GM23338 (cell line): ENCODE measurements around the gene SLC25A34. TPM values are rescaled to one million over a fixed set of nuclear protein-coding genes. Genes with fewer than 3 reads are reported as not detected.

ENCODE experiments used
- ATAC-seq: fragments of 200-7000 bp; cut with Tn5 transposase; 3 replicates; pipeline ENCODE4 v1.9.1; 2020
- DNase-seq: peaks from one replicate; pipeline ENCODE4 v3.0.0-alpha.2; 2015; ENCODE audit warnings: low spot score
- H2AFZ ChIP-seq: fragments of 200-600 bp; sonication (generic); 2 replicates; pipeline ENCODE4 v1.8.0; 2016; ENCODE audit warnings: antibody characterized with exemption, mild to moderate bottlenecking, moderate library complexity
- H3F3A ChIP-seq: fragments of 200-600 bp; sonication (generic); replicated peaks from 2 replicates; pipeline ENCODE4 v1.8.0; 2017; ENCODE audit warnings: antibody characterized with exemption, mixed run types, low read depth
- H3K27ac ChIP-seq: fragments of 200-600 bp; sonication (generic); 2 replicates; pipeline ENCODE4 v1.6.1; 2016; ENCODE audit warnings: low read depth
- H3K27me3 ChIP-seq: fragments of 200-600 bp; sonication (generic); 2 replicates; pipeline ENCODE4 v1.8.0; 2016; ENCODE audit warnings: mild to moderate bottlenecking, mixed run types, moderate library complexity; ENCODE audit not compliant: insufficient read depth
- H3K36me3 ChIP-seq: fragments of 200-600 bp; sonication (generic); 2 replicates; pipeline ENCODE4 v1.8.0; 2016; ENCODE audit warnings: mild to moderate bottlenecking; ENCODE audit not compliant: insufficient read depth
- H3K4me1 ChIP-seq: fragments of 200-600 bp; sonication (generic); 2 replicates; pipeline ENCODE4 v1.8.0; 2016; ENCODE audit warnings: mild to moderate bottlenecking, moderate library complexity; ENCODE audit not compliant: insufficient read depth
- H3K4me2 ChIP-seq: fragments of 200-600 bp; sonication (generic); 2 replicates; pipeline ENCODE4 v1.7.1; 2017; ENCODE audit warnings: mixed run types
- H3K4me3 ChIP-seq: fragments of 200-600 bp; sonication (generic); 2 replicates; pipeline ENCODE4 v1.6.1; 2016; ENCODE audit warnings: mixed run types
- H3K79me2 ChIP-seq: fragments of 200-600 bp; sonication (generic); replicated peaks from 2 replicates; pipeline ENCODE4 v1.8.0; 2017; ENCODE audit warnings: mild to moderate bottlenecking; ENCODE audit not compliant: insufficient read depth
- H3K9me2 ChIP-seq: fragments of 200-600 bp; sonication (generic); 2 replicates; pipeline ENCODE4 v1.8.0; 2017; ENCODE audit not compliant: insufficient read depth
- H4K20me1 ChIP-seq: fragments of 200-600 bp; sonication (generic); replicated peaks from 2 replicates; pipeline ENCODE4 v1.8.0; 2017; ENCODE audit warnings: mild to moderate bottlenecking; ENCODE audit not compliant: insufficient read depth
- H3K27ac Mint-ChIP-seq: 2 replicates; pipeline ENCODE4 v1.8.0; 2020; ENCODE audit warnings: inconsistent platforms, mild to moderate bottlenecking, moderate library complexity, mixed read lengths
- H3K27me3 Mint-ChIP-seq: 3 replicates; pipeline ENCODE4 v1.8.0; 2022; ENCODE audit warnings: low read depth, mild to moderate bottlenecking, moderate library complexity, mixed read lengths, inconsistent platforms; ENCODE audit not compliant: insufficient read depth, poor library complexity
- H3K36me3 Mint-ChIP-seq: 3 replicates; pipeline ENCODE4 v1.8.0; 2021; ENCODE audit warnings: low read depth, mild to moderate bottlenecking, inconsistent platforms, moderate library complexity, mixed read lengths
- H3K4me1 Mint-ChIP-seq: 3 replicates; pipeline ENCODE4 v1.8.0; 2020; ENCODE audit warnings: mild to moderate bottlenecking, inconsistent platforms, mixed read lengths
- H3K4me3 Mint-ChIP-seq: 3 replicates; pipeline ENCODE4 v1.8.0; 2021; ENCODE audit warnings: moderate library complexity, mild to moderate bottlenecking, inconsistent platforms, mixed read lengths
- H3K9me3 Mint-ChIP-seq: 3 replicates; pipeline ENCODE4 v1.8.0; 2020; ENCODE audit warnings: moderate library complexity, mild to moderate bottlenecking, inconsistent platforms, mixed read lengths
- CREB1 ChIP-seq: fragments of 250-450 bp; sonication (Bioruptor Pico); IDR thresholded peaks from 2 replicates; pipeline ENCODE4 v1.5.0; 2020; ENCODE audit warnings: low read depth, mild to moderate bottlenecking, moderate library complexity
- CTCF ChIP-seq, 2 experiments: fragments of 200-600 bp in 1 of 2; sonication (generic) in 1 of 2; conservative IDR thresholded peaks; 2 replicates each; pipeline versions ENCODE4 v1.5.1 to v1.6.1; 2016 to 2017; ENCODE audit warnings: antibody characterized with exemption in 2 of 2, low read depth in 2 of 2, mild to moderate bottlenecking in 2 of 2, moderate library complexity in 1 of 2
- EZH2 ChIP-seq: fragments of 200-600 bp; sonication (generic); IDR thresholded peaks from one replicate; pipeline ENCODE4 v1.8.0; 2017; ENCODE audit warnings: antibody characterized with exemption, mild to moderate bottlenecking, low read depth; ENCODE audit not compliant: unreplicated experiment
- EZH2phosphoT487 ChIP-seq: fragments of 200-600 bp; sonication (generic); IDR thresholded peaks from one replicate; pipeline ENCODE4 v1.8.1; 2018; ENCODE audit warnings: antibody characterized with exemption; ENCODE audit not compliant: unreplicated experiment
- POLR2AphosphoS5 ChIP-seq: IDR thresholded peaks from 2 replicates; pipeline ENCODE4 v1.6.1; 2016; ENCODE audit warnings: antibody characterized with exemption, low read depth
- REST ChIP-seq: IDR thresholded peaks from one replicate; pipeline ENCODE4 v1.6.1; 2018; ENCODE audit warnings: antibody characterized with exemption; ENCODE audit not compliant: unreplicated experiment
- STAT1 ChIP-seq: IDR thresholded peaks from one replicate; pipeline ENCODE4 v1.6.1; 2016; ENCODE audit warnings: antibody characterized with exemption; ENCODE audit not compliant: unreplicated experiment
- ZNF331 ChIP-seq: fragments of 250-450 bp; sonication (Bioruptor Pico); IDR thresholded peaks from 2 replicates; pipeline ENCODE4 v1.5.0; 2020; ENCODE audit warnings: low read depth, mild to moderate bottlenecking, moderate library complexity
- polyA plus RNA-seq: library from polyadenylated mRNA; unstranded; fragments of >200 nt; fragmentation: Nextera tagmentation; extraction: Ambion mirVana; gene quantifications from 2 replicates; pipeline ENCODE4 v1.2.1, GENCODE V29; 2016
- total RNA-seq: library from RNA; depleted of rRNA; stranded (reverse); fragments of >200 nt; shearing (Covaris generic); gene quantifications from 2 replicates; pipeline ENCODE4 v1.2.3, GENCODE V29; 2014
- TF ChIP-seq, protein P1 (sequence below): IDR thresholded peaks from 2 replicates; pipeline ENCODE4 v1.6.1; 2016; ENCODE audit warnings: antibody characterized with exemption

The SLC25A34 gene
- total and polyA plus RNA-seq, 2 experiments from 2014 or later, result 0.11 to 3.5 TPM

GRCh38 chr1:15730936-15731335 is 5.1 kb upstream of the SLC25A34 start (continued):
- TF ChIP-seq REST, result no peak
- no peak for TF ChIP-seq POLR2AphosphoS5
- TF ChIP-seq EZH2phosphoT487, result no peak
- TF ChIP-seq ZNF331 (CRISPR knock-in tag), result no peak
- no peak for TF ChIP-seq CTCF (conservative IDR thresholded peaks at IDR 0.05; ENCODE audit: low read depth in 2 of 2)
- TF ChIP-seq, protein P1, sequence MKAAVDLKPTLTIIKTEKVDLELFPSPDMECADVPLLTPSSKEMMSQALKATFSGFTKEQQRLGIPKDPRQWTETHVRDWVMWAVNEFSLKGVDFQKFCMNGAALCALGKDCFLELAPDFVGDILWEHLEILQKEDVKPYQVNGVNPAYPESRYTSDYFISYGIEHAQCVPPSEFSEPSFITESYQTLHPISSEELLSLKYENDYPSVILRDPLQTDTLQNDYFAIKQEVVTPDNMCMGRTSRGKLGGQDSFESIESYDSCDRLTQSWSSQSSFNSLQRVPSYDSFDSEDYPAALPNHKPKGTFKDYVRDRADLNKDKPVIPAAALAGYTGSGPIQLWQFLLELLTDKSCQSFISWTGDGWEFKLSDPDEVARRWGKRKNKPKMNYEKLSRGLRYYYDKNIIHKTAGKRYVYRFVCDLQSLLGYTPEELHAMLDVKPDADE, result no peak
- TF ChIP-seq EZH2, result no peak
- no peak for TF ChIP-seq STAT1
- TF ChIP-seq CREB1, result no peak

DNA sequence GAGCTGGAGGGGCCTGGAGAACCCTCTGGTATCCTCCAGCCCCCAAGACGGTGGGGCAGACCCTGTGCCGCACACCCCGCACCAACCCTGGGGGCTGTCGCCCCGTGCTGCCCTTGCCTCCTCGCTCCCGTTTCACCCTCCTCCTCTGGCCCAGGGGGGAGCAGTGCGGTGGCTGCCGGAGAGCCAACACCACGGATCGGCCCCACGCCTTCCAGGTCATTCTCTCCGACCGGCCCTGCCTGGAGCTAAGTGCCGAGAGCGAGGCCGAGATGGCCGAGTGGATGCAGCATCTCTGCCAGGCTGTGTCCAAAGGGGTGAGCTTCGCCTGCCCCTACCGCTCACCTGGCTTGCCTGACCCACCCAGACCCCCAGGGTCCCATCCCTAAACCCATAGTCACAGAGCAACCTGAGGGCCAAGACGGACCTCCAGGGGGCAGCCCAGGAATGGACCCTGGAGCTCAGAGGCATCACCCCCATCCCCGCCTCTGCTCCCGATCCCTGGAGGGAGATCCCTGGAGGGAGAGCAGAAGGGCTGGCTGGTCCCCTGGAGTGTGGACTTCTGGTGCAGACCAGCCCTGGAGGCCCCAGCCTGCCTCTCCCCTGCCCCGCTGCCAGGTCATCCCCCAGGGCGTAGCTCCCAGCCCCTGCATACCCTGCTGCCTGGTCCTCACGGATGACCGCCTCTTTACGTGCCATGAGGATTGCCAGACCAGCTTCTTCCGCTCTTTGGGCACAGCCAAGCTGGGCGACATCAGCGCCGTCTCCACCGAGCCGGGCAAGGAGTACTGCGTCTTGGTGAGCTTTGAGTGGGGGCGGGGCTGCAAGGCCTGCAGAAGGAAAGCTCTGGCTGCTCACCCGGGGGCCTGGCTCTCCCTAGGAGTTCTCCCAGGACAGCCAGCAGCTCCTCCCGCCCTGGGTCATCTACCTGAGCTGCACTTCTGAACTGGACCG is 4.0 kb upstream of the SLC25A34 start:
- ATAC-seq, result no peak
- no peak overlapping the region for H3K4me2 ChIP-seq
- no peaks in the 10 kb centered on the region for H3K27me3 ChIP-seq
- no peak overlapping the region for H3K4me3 Mint-ChIP-seq
- H3K4me1 Mint-ChIP-seq, result no peaks in the 10 kb centered on the region
- no peaks in the 10 kb centered on the region for H3K4me1 ChIP-seq
- no peaks in the 10 kb centered on the region for H3K9me2 ChIP-seq
- H4K20me1 ChIP-seq, result no peaks in the 10 kb centered on the region
- peaks cover 31% of the 10 kb centered on the region for H3K36me3 Mint-ChIP-seq
- H3K27ac Mint-ChIP-seq, result no peak overlapping the region
- no peaks in the 10 kb centered on the region for H3K36me3 ChIP-seq
- H3F3A ChIP-seq, result no peaks in the 10 kb centered on the region
- H3K4me3 ChIP-seq, result no peak overlapping the region
- no peak overlapping the region for H2AFZ ChIP-seq
- peaks cover 10% of the 10 kb centered on the region for H3K27me3 Mint-ChIP-seq
- H3K9me3 Mint-ChIP-seq, result no peaks in the 10 kb centered on the region
- H3K27ac ChIP-seq, result no peak overlapping the region
- DNase-seq, result no peak
- no peaks in the 10 kb centered on the region for H3K79me2 ChIP-seq
- peak in 1 of 2 experiments; percentile 43; a peak in 2 of 4 replicates for TF ChIP-seq CTCF (conservative IDR thresholded peaks at IDR 0.05; ENCODE audit: low read depth in 2 of 2)
- no peak for TF ChIP-seq EZH2phosphoT487
